ENCODE measurements around the gene ZMYND12.

ZMYND12 gene

GRCh38 chr1:42386051-42386450 is 69.8 kb downstream of the ZMYND12 start:
- no peak for DNase-seq

DNA sequence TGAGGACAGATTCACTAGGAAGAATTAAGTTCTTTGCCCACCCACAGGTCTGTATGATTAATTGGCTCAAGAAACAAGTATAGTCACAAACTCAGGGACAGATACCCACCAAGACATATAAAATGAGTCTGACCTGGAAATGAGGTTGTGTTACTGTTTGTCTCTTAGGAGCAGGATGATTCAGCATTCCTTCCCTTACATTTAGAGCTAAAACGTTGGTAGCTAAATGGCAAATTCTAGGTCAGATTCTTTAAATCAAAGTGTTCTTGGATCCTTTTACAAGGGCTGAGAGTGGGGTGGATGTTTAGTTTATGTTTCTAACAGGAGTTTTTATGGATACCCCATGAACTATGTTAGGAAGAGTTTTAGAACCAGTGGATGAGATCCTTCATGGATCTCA is 70.5 kb downstream of the ZMYND12 start:
- no peak for DNase-seq

DNA sequence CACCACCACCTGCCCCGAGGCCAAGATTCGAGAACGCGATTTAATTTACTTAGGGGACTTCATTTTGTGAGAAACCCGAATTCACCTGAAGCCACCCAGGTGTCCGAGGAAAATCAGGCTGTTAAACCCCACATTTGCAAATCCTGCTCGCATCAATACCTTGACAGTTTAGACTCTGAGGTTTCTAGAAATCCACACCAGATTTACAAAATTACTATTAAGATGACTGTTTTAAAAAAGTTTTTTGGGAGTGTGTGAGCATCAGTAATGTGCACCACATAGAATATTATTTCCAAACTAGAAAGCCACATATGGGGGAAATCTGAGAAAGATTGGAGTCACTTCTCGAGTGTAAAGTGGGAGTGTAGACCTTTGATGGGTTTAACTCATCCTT is 74.5 kb downstream of the ZMYND12 start:
- DNase-seq: peak; percentile 94

GRCh38 chr1:42380586-42381279 is 75.1 kb downstream of the ZMYND12 start, which contains the start of gene RIMKLA:
TSS of gene RIMKLA (plus strand) at chr1:42380792. CDS start at chr1:42380935, 143 bp downstream.
- DNase-seq: peak; percentile 100
